Lower lobe of right lung (tissue), 2 donors: Measurements from ENCODE around the gene EPHA3. TPM values are rescaled to one million over a fixed set of nuclear protein-coding genes. Genes with fewer than 3 reads are reported as not detected.

Experiments used
- ATAC-seq, 2 donors: fragments of 200-7000 bp; cut with Tn5 transposase; one replicate each; pipeline ENCODE4 v1.9.1; 2020 to 2022; ENCODE audit warnings: mild to moderate bottlenecking in 2 of 2, moderate library complexity in 2 of 2
- DNase-seq: peaks from one replicate; pipeline ENCODE4 v3.0.0-alpha.2; 2020
- H3K27ac ChIP-seq: fragments of 200-600 bp; one replicate; pipeline ENCODE4 v1.8.0; 2022
- H3K27me3 ChIP-seq: fragments of 200-600 bp; one replicate; pipeline ENCODE4 v1.8.0; 2022; ENCODE audit warnings: low read depth
- H3K36me3 ChIP-seq: fragments of 200-600 bp; one replicate; pipeline ENCODE4 v1.8.0; 2022; ENCODE audit warnings: mild to moderate bottlenecking
- H3K4me1 ChIP-seq: fragments of 200-600 bp; one replicate; pipeline ENCODE4 v1.8.0; 2022
- H3K4me3 ChIP-seq: fragments of 200-600 bp; one replicate; pipeline ENCODE4 v1.8.0; 2022; ENCODE audit warnings: mild to moderate bottlenecking
- H3K9me3 ChIP-seq: fragments of 200-600 bp; one replicate; pipeline ENCODE4 v1.8.0; 2022
- CTCF ChIP-seq: fragments of 200-600 bp; IDR thresholded peaks from one replicate; pipeline ENCODE4 v1.8.0; 2022; ENCODE audit warnings: antibody characterized with exemption, mild to moderate bottlenecking
- intact Hi-C: fragments of 100-400 bp; cut with DNase I; formaldehyde crosslinking; loops from one replicate; pipeline ENCODE4 v1.11.0; 2022
- total RNA-seq: library from RNA; stranded (reverse); fragmentation: NEBNext Ultra II Directional; extraction: Animal tissue kit (Norgen Biotek cat#: 25700); gene quantifications from one replicate; pipeline ENCODE4 v1.2.1, GENCODE V29; 2021
- donor health status: DM: no; HTN: yes; CAD: no; lungs with severe emphysema.

Gene EPHA3
- total RNA-seq, 1 donor from 2014 or later: 1.4 TPM

- Histone ChIP-seq H3K4me1 (no peaks in the 10 kb centered on the region), H3K9me3 (no peaks in the 10 kb centered on the region), H3K27me3 (no peaks in the 10 kb centered on the region), H3K36me3 (no peaks in the 10 kb centered on the region), H3K27ac (no peak overlapping the region), H3K4me3 (no peak overlapping the region)
- no peak for TF ChIP-seq CTCF
- DNase-seq (no peak), ATAC-seq (no peak)
- intact Hi-C loops: no loop called here
These were observed 158.7 kb downstream of the EPHA3 start for GRCh38 chr3:89266074-89266473.

GRCh38 chr3:89268059-89268458 lies 160.6 kb downstream of the EPHA3 start:
- Histone ChIP-seq H3K27me3 (no peaks in the 10 kb centered on the region), H3K9me3 (no peaks in the 10 kb centered on the region), H3K4me1 (no peaks in the 10 kb centered on the region), H3K27ac (no peak overlapping the region), H3K36me3 (no peaks in the 10 kb centered on the region), H3K4me3 (no peak overlapping the region)
- no peak for TF ChIP-seq CTCF
- ATAC-seq: no peak
- DNase-seq: no peak
- intact Hi-C loops: no loop called here

- no peaks in the 10 kb centered on the region for H3K9me3 ChIP-seq
- ATAC-seq (no peak), DNase-seq (no peak)
- H3K27me3 ChIP-seq: no peaks in the 10 kb centered on the region
- no peak overlapping the region for H3K4me3 ChIP-seq
- no peak overlapping the region for H3K27ac ChIP-seq
- no peak for TF ChIP-seq CTCF
- no peaks in the 10 kb centered on the region for H3K4me1 ChIP-seq
- H3K36me3 ChIP-seq: no peaks in the 10 kb centered on the region
- intact Hi-C loops: no loop called here
These were observed 162.8 kb downstream of the EPHA3 start for GRCh38 chr3:89270201-89270600.

- Histone ChIP-seq H3K4me3 (no peak overlapping the region), H3K4me1 (no peaks in the 10 kb centered on the region), H3K27me3 (no peaks in the 10 kb centered on the region), H3K27ac (no peak overlapping the region), H3K36me3 (no peaks in the 10 kb centered on the region), H3K9me3 (no peaks in the 10 kb centered on the region)
- intact Hi-C loops: no loop called here
- DNase-seq (no peak), ATAC-seq (no peak)
- TF ChIP-seq CTCF: no peak
These were observed 167.6 kb downstream of the EPHA3 start for GRCh38 chr3:89275001-89275400.

- intact Hi-C loops: no loop called here
- ATAC-seq (no peak), DNase-seq (no peak)
- Histone ChIP-seq H3K9me3 (no peaks in the 10 kb centered on the region), H3K27me3 (no peaks in the 10 kb centered on the region), H3K4me1 (no peaks in the 10 kb centered on the region), H3K27ac (no peak overlapping the region), H3K36me3 (no peaks in the 10 kb centered on the region), H3K4me3 (no peak overlapping the region)
- TF ChIP-seq CTCF: no peak
These were observed 168.7 kb downstream of the EPHA3 start for GRCh38 chr3:89276116-89276515.
